Tibial nerve (tissue), 4 donors: ENCODE measurements around the gene ZKSCAN5. TPM values are rescaled to one million over a fixed set of nuclear protein-coding genes. Genes with fewer than 3 reads are reported as not detected.

Experiments used
- DNase-seq, 2 donors: peaks; one replicate each; pipeline ENCODE4 v3.0.0-alpha.2; 2019; ENCODE audit warnings: low spot score in 2 of 2
- H3K27ac ChIP-seq, 4 donors: fragments of 200-600 bp; sonication (generic) in 3 of 4; one replicate each; pipeline ENCODE4 v1.5.1; 2017 to 2019; ENCODE audit warnings: mild to moderate bottlenecking in 1 of 4
- H3K27me3 ChIP-seq, 2 donors: fragments of 200-600 bp; sonication (generic) in 1 of 2; one replicate each; pipeline versions ENCODE4 v1.5.1 to v1.6.0; 2017 to 2019
- H3K36me3 ChIP-seq, 3 donors: fragments of 200-600 bp; sonication (generic); one replicate each; pipeline ENCODE4 v1.5.1; 2018 to 2019
- H3K4me1 ChIP-seq, 4 donors: fragments of 200-600 bp; sonication (generic) in 3 of 4; one replicate each; pipeline ENCODE4 v1.5.1; 2017 to 2019
- H3K4me3 ChIP-seq, 4 donors: fragments of 200-600 bp; sonication (generic) in 3 of 4; one replicate each; pipeline ENCODE4 v1.5.1; 2017 to 2019; ENCODE audit warnings: mild to moderate bottlenecking in 1 of 4, moderate library complexity in 1 of 4
- H3K9me3 ChIP-seq, 4 donors: fragments of 200-600 bp; sonication (generic) in 3 of 4; one replicate each; pipeline ENCODE4 v1.5.1; 2017 to 2019
- CTCF ChIP-seq, 5 experiments: fragments of 200-600 bp in 3 of 5; fragments of 450-650 bp in 2 of 5; sonication (generic) in 3 of 5; IDR thresholded peaks; one replicate each; pipeline ENCODE4 v1.5.1; 2016 to 2019; ENCODE audit warnings: antibody characterized with exemption in 5 of 5, mild to moderate bottlenecking in 3 of 5, moderate library complexity in 2 of 5
- EP300 ChIP-seq, 2 donors: sonication (generic); formaldehyde crosslinking; IDR thresholded peaks; one replicate each; pipeline ENCODE4 v1.6.1; 2017; ENCODE audit warnings: antibody characterized with exemption in 2 of 2, mild to moderate bottlenecking in 1 of 2
- POLR2A ChIP-seq, 2 donors: fragments of 450-650 bp; IDR thresholded peaks; one replicate each; pipeline ENCODE4 v1.6.1; 2017; ENCODE audit warnings: antibody characterized with exemption in 2 of 2, mild to moderate bottlenecking in 2 of 2, moderate library complexity in 2 of 2
- WGBS, 2 donors: methylation state at CpG; one replicate each; pipeline ENCODE4 v1.1.5; 2018; 5-methylcytosine and 5-hydroxymethylcytosine counted together
- total RNA-seq, 4 donors: library from RNA; depleted of rRNA; stranded (reverse); fragments of >200 nt; gene quantifications; one replicate each; pipeline ENCODE4 v1.1.0, GENCODE V29; 2016

ZKSCAN5 gene
- total RNA-seq, 4 donors from 2014 or later: 9.0 to 11.7 (median 9.9) TPM

GRCh38 chr7:99457650-99458493, 46.6 kb upstream of the ZKSCAN5 start:
- Histone ChIP-seq H3K36me3 (peaks cover 0 to 87% (median 7%) of the 10 kb centered on the region in 3 donors), H3K4me3 (no peak overlapping the region), H3K9me3 (no peaks in the 10 kb centered on the region), H3K27me3 (no peaks in the 10 kb centered on the region), H3K4me1 (peaks cover 0 to 33% (median 0%) of the 10 kb centered on the region in 4 donors), H3K27ac (no peak overlapping the region)
- no peak for DNase-seq
- no peak for TF ChIP-seq EP300 (IDR thresholded peaks at IDR 0.05)
- WGBS, 2 donors: 79 to 80% methylated on average over 25 of the region's 26 CpGs

GRCh38 chr7:99459087-99459486, 45.4 kb upstream of the ZKSCAN5 start:
- Histone ChIP-seq H3K27ac (no peak overlapping the region), H3K9me3 (no peaks in the 10 kb centered on the region), H3K27me3 (no peaks in the 10 kb centered on the region), H3K4me3 (no peak overlapping the region), H3K4me1 (peaks cover 0 to 45% (median 0%) of the 10 kb centered on the region in 4 donors), H3K36me3 (peaks cover 0 to 87% (median 7%) of the 10 kb centered on the region in 3 donors)
- TF ChIP-seq CTCF (IDR thresholded peaks at IDR 0.05): peak in 1 of 5 experiments; percentile 6
- TF ChIP-seq EP300 (IDR thresholded peaks at IDR 0.05): no peak
- DNase-seq: no peak
- WGBS, 2 donors: 91 to 92% methylated on average over 8 of the region's 8 CpGs

GRCh38 chr7:99460651-99461050, 43.8 kb upstream of the ZKSCAN5 start:
- WGBS, 2 donors: 89 to 90% methylated on average over 11 of the region's 11 CpGs
- Histone ChIP-seq H3K4me1 (peaks cover 0 to 60% (median 8%) of the 10 kb centered on the region in 4 donors), H3K36me3 (peaks cover 0 to 75% (median 7%) of the 10 kb centered on the region in 3 donors)

GRCh38 chr7:99461221-99461620, 43.2 kb upstream of the ZKSCAN5 start:
- Histone ChIP-seq H3K36me3 (peaks cover 0 to 70% (median 7%) of the 10 kb centered on the region in 3 donors), H3K27me3 (no peaks in the 10 kb centered on the region), H3K4me1 (peaks cover 0 to 60% (median 8%) of the 10 kb centered on the region in 4 donors), H3K9me3 (no peaks in the 10 kb centered on the region), H3K27ac (no peak overlapping the region), H3K4me3 (no peak overlapping the region)
- 91 to 94% methylated on average over 2 of the region's 2 CpGs for WGBS, 2 donors
- DNase-seq: no peak
- TF ChIP-seq EP300 (IDR thresholded peaks at IDR 0.05) (no peak), CTCF (IDR thresholded peaks at IDR 0.05) (no peak), POLR2A (IDR thresholded peaks at IDR 0.05) (no peak)

More at GRCh38 chr7:99460651-99461050, 43.8 kb upstream of the ZKSCAN5 start:
- TF ChIP-seq CTCF (IDR thresholded peaks at IDR 0.05): no peak
- no peak for TF ChIP-seq POLR2A (IDR thresholded peaks at IDR 0.05)
- no peak for TF ChIP-seq EP300 (IDR thresholded peaks at IDR 0.05)
- H3K27me3 ChIP-seq: no peaks in the 10 kb centered on the region
- no peaks in the 10 kb centered on the region for H3K9me3 ChIP-seq
- H3K27ac ChIP-seq: no peak overlapping the region
- DNase-seq: no peak
- H3K4me3 ChIP-seq: no peak overlapping the region

- DNase-seq: no peak
- peaks cover 0 to 51% (median 8%) of the 10 kb centered on the region in 4 donors for H3K4me1 ChIP-seq
- no peaks in the 10 kb centered on the region for H3K9me3 ChIP-seq
- peaks cover 0 to 28% (median 0%) of the 10 kb centered on the region in 3 donors for H3K36me3 ChIP-seq
- TF ChIP-seq POLR2A (IDR thresholded peaks at IDR 0.05) (no peak), EP300 (IDR thresholded peaks at IDR 0.05) (no peak), CTCF (IDR thresholded peaks at IDR 0.05) (no peak)
- peak overlapping the region; percentile 81 to 96 (median 90) for H3K4me3 ChIP-seq
- WGBS, 2 donors: 3 to 6% methylated on average over 9 of the region's 9 CpGs
- H3K27me3 ChIP-seq: no peaks in the 10 kb centered on the region
- peak overlapping the region; percentile 59 to 90 (median 88) for H3K27ac ChIP-seq
These were observed 39.1 kb upstream of the ZKSCAN5 start for GRCh38 chr7:99465421-99465768.
